Measurements from ENCODE around the gene CDKAL1. TPM values are rescaled to one million over a fixed set of nuclear protein-coding genes. Genes with fewer than 3 reads are reported as not detected.

Gene CDKAL1
- total and polyA plus RNA-seq, 9 of the 15 experiments (the other 6 are each of a cell fraction or from before 2014, with no cell fraction given) = 11.2 to 36.3 (median 20.1) TPM

DNA sequence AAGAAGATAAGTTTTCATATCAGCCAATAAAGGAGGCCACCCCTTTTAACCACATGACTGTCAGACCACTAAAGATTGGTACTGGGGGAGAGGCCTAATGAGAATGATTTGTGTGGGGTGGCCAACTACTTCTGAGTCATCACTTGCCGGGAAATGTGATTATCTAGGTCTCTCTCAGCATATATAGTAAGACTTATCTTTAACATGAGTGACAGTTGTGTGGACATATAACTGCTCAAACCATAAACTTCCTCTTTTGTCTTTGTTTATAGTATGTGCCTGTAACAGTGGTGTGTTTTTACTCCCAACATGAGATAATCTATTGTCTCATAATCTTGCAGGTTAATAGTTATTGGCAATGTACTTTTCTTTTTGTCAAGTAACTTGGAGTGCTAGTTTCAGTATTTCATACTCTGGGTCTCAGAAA, 312.4 kb downstream of the CDKAL1 start (continued):
- TF ChIP-seq, protein P1, sequence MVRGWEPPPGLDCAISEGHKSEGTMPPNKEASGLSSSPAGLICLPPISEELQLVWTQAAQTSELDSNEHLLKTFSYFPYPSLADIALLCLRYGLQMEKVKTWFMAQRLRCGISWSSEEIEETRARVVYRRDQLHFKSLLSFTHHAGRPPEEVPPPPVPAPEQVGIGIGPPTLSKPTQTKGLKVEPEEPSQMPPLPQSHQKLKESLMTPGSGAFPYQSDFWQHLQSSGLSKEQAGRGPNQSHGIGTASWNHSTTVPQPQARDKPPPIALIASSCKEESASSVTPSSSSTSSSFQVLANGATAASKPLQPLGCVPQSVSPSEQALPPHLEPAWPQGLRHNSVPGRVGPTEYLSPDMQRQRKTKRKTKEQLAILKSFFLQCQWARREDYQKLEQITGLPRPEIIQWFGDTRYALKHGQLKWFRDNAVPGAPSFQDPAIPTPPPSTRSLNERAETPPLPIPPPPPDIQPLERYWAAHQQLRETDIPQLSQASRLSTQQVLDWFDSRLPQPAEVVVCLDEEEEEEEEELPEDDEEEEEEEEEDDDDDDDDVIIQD (CRISPR knock-in tag; IDR thresholded peaks at IDR 0.05) = no peak
- TF ChIP-seq XRCC4 (IDR thresholded peaks at IDR 0.05; ENCODE audit: extremely low read depth, insufficient read depth, insufficient read length) (no peak), ZNF41 (CRISPR knock-in tag; conservative IDR thresholded peaks at IDR 0.05) (0 out of 2 replicates have a peak, but pooled peaks have one; percentile 44), SOX6 (IDR thresholded peaks at IDR 0.05) (peak; percentile 99), ZNF766 (CRISPR knock-in tag; conservative IDR thresholded peaks at IDR 0.05) (peak; percentile 83; the same call in 1 of the 2 replicates), ZNF354B (CRISPR knock-in tag; IDR thresholded peaks at IDR 0.05) (0 out of 2 replicates have a peak, but pooled peaks have one; percentile 30), SP1 (CRISPR knock-in tag; IDR thresholded peaks at IDR 0.05) (peak; percentile 33; the same call in 1 of the 2 replicates), CHD4 (IDR thresholded peaks at IDR 0.05; ENCODE audit: insufficient read depth, insufficient replicate concordance, low read depth, low read length, poor library complexity, severe bottlenecking) (peak; percentile 26), POLR2AphosphoS2 (IDR thresholded peaks at IDR 0.05; ENCODE audit: low read length) (no peak), STAT5A (IDR thresholded peaks at IDR 0.05; ENCODE audit: borderline replicate concordance, low read length) (peak; percentile 82), FOS (IDR thresholded peaks at IDR 0.05; ENCODE audit: extremely low read depth, insufficient read length) (peak; percentile 45), MCM3 (IDR thresholded peaks at IDR 0.05) (no peak), ASH1L (IDR thresholded peaks at IDR 0.05; ENCODE audit: borderline replicate concordance, low read depth, partially characterized antibody) (no peak), NR2C1 (IDR thresholded peaks at IDR 0.05) (0 out of 2 replicates have a peak, but pooled peaks have one; percentile 27), NR2C1 (tag; IDR thresholded peaks at IDR 0.05) (peak; percentile 26; the same call in 1 of the 2 replicates), GATAD2B (IDR thresholded peaks at IDR 0.05; ENCODE audit: borderline replicate concordance) (no peak; the same call in 1 of the 2 replicates)
- TF ChIP-seq, protein P2, sequence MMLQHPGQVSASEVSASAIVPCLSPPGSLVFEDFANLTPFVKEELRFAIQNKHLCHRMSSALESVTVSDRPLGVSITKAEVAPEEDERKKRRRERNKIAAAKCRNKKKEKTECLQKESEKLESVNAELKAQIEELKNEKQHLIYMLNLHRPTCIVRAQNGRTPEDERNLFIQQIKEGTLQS (IDR thresholded peaks at IDR 0.05) = peak; percentile 98
- TF ChIP-seq, protein P2 (CRISPR knock-in tag; conservative IDR thresholded peaks at IDR 0.05) = peak; percentile 95
- TF ChIP-seq, protein P3, sequence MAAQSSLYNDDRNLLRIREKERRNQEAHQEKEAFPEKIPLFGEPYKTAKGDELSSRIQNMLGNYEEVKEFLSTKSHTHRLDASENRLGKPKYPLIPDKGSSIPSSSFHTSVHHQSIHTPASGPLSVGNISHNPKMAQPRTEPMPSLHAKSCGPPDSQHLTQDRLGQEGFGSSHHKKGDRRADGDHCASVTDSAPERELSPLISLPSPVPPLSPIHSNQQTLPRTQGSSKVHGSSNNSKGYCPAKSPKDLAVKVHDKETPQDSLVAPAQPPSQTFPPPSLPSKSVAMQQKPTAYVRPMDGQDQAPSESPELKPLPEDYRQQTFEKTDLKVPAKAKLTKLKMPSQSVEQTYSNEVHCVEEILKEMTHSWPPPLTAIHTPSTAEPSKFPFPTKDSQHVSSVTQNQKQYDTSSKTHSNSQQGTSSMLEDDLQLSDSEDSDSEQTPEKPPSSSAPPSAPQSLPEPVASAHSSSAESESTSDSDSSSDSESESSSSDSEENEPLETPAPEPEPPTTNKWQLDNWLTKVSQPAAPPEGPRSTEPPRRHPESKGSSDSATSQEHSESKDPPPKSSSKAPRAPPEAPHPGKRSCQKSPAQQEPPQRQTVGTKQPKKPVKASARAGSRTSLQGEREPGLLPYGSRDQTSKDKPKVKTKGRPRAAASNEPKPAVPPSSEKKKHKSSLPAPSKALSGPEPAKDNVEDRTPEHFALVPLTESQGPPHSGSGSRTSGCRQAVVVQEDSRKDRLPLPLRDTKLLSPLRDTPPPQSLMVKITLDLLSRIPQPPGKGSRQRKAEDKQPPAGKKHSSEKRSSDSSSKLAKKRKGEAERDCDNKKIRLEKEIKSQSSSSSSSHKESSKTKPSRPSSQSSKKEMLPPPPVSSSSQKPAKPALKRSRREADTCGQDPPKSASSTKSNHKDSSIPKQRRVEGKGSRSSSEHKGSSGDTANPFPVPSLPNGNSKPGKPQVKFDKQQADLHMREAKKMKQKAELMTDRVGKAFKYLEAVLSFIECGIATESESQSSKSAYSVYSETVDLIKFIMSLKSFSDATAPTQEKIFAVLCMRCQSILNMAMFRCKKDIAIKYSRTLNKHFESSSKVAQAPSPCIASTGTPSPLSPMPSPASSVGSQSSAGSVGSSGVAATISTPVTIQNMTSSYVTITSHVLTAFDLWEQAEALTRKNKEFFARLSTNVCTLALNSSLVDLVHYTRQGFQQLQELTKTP (IDR thresholded peaks at IDR 0.05; ENCODE audit: low read depth in 1 of 2, partially characterized antibody in 2 of 2) = peak; percentile 65 to 76
- TF ChIP-seq, protein P4, sequence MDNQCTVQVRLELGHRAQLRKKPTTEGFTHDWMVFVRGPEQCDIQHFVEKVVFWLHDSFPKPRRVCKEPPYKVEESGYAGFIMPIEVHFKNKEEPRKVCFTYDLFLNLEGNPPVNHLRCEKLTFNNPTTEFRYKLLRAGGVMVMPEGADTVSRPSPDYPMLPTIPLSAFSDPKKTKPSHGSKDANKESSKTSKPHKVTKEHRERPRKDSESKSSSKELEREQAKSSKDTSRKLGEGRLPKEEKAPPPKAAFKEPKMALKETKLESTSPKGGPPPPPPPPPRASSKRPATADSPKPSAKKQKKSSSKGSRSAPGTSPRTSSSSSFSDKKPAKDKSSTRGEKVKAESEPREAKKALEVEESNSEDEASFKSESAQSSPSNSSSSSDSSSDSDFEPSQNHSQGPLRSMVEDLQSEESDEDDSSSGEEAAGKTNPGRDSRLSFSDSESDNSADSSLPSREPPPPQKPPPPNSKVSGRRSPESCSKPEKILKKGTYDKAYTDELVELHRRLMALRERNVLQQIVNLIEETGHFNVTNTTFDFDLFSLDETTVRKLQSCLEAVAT (IDR thresholded peaks at IDR 0.05) = peak in 1 of 2 experiments; percentile 67; a peak in 1 of 4 replicates

Measured in K562 (cell line).